ENCODE data around the gene VSTM2L.

- no peak for TF ChIP-seq POLR2AphosphoS5 (IDR thresholded peaks at IDR 0.05)
- TF ChIP-seq POLR2A (IDR thresholded peaks at IDR 0.05) = no peak
- TF ChIP-seq, protein P1, sequence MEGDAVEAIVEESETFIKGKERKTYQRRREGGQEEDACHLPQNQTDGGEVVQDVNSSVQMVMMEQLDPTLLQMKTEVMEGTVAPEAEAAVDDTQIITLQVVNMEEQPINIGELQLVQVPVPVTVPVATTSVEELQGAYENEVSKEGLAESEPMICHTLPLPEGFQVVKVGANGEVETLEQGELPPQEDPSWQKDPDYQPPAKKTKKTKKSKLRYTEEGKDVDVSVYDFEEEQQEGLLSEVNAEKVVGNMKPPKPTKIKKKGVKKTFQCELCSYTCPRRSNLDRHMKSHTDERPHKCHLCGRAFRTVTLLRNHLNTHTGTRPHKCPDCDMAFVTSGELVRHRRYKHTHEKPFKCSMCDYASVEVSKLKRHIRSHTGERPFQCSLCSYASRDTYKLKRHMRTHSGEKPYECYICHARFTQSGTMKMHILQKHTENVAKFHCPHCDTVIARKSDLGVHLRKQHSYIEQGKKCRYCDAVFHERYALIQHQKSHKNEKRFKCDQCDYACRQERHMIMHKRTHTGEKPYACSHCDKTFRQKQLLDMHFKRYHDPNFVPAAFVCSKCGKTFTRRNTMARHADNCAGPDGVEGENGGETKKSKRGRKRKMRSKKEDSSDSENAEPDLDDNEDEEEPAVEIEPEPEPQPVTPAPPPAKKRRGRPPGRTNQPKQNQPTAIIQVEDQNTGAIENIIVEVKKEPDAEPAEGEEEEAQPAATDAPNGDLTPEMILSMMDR (IDR thresholded peaks at IDR 0.05) = no peak
- no peak for TF ChIP-seq EP300 (IDR thresholded peaks at IDR 0.05)
These were observed 45.8 kb upstream of the VSTM2L start for GRCh38 chr20:37856932-37857660.

All from suprapubic skin (tissue), 4 donors.